Heart right ventricle (tissue), 16 donors: ENCODE data around the gene TMEFF1. TPM values are rescaled to one million over a fixed set of nuclear protein-coding genes. Genes with fewer than 3 reads are reported as not detected.

Experiments used
- ATAC-seq, 8 donors: fragments of 200-7000 bp; cut with Tn5 transposase; one replicate each; pipeline ENCODE4 v1.9.1; 2020; ENCODE audit warnings: mild to moderate bottlenecking in 8 of 8, moderate library complexity in 8 of 8, moderate number of reproducible peaks in 1 of 8
- DNase-seq, 2 donors: peaks; one replicate each; pipeline ENCODE4 v3.0.0-alpha.2; 2020
- H3K27ac ChIP-seq, 10 donors: fragments of 200-600 bp; sonication (generic) in 2 of 10; one replicate each; pipeline versions ENCODE4 v1.5.0 to v1.8.0; 2020 to 2022; ENCODE audit warnings: mild to moderate bottlenecking in 3 of 10
- H3K27me3 ChIP-seq, 7 donors: fragments of 200-600 bp; one replicate each; pipeline ENCODE4 v1.8.0; 2021 to 2022; ENCODE audit warnings: mild to moderate bottlenecking in 2 of 7
- H3K36me3 ChIP-seq, 9 donors: fragments of 200-600 bp; sonication (generic) in 1 of 9; one replicate each; pipeline versions ENCODE4 v1.5.0 to v1.8.0; 2020 to 2022; ENCODE audit warnings: mild to moderate bottlenecking in 2 of 9
- H3K4me1 ChIP-seq, 9 donors: fragments of 200-600 bp; sonication (generic) in 1 of 9; one replicate each; pipeline versions ENCODE4 v1.5.0 to v1.8.0; 2020 to 2022; ENCODE audit warnings: mild to moderate bottlenecking in 4 of 9
- H3K4me3 ChIP-seq, 10 donors: fragments of 200-600 bp; sonication (generic) in 2 of 10; one replicate each; pipeline versions ENCODE4 v1.5.0 to v1.8.0; 2020 to 2022; ENCODE audit warnings: mild to moderate bottlenecking in 7 of 10, moderate library complexity in 2 of 10
- H3K9me3 ChIP-seq, 11 donors: fragments of 200-600 bp in 10 of 11; sonication (generic) in 2 of 11; one replicate each; pipeline versions ENCODE4 v1.5.0 to v1.8.0; 2013 to 2022; ENCODE audit warnings: mild to moderate bottlenecking in 2 of 11, control low read depth in 1 of 11, moderate library complexity in 1 of 11
- CTCF ChIP-seq, 9 donors: fragments of 200-600 bp; sonication (generic) in 2 of 9; IDR thresholded peaks; one replicate each; pipeline versions ENCODE4 v1.5.0 to v1.8.0; 2021 to 2022; ENCODE audit warnings: antibody characterized with exemption in 9 of 9, mild to moderate bottlenecking in 5 of 9, moderate library complexity in 1 of 9
- WGBS, 2 donors: extraction: QIAGEN DNeasy Blood & Tissue Kit; methylation state at CpG; one replicate each; pipeline ENCODE4 v1.1.7; 2013; ENCODE audit warnings: inconsistent platforms in 1 of 2; 5-methylcytosine and 5-hydroxymethylcytosine counted together
- intact Hi-C, 10 donors: fragments of 100-400 bp; cut with DNase I; formaldehyde crosslinking; loops; one replicate each; pipeline versions ENCODE4 v1.11.1 to v1.14.2; 2022
- polyA plus RNA-seq, 2 donors: library from polyadenylated mRNA; stranded (reverse); fragments of 200-250 nt; gene quantifications; one replicate each; pipeline ENCODE4 v1.2.3, GENCODE V29; 2013
- total RNA-seq, 10 donors: library from RNA; stranded (reverse); fragmentation: NEBNext Ultra II Directional in 3 of 10; extraction: Animal tissue kit (Norgen Biotek cat#: 25700) in 3 of 10; gene quantifications; one replicate each; pipeline versions ENCODE4 v1.2.1 to v1.2.4, GENCODE V29; 2021 to 2023
- donor health status: Arrhythmogenic right ventricular cardiomyopathy.
- donor health status: ischemic (EF 13 %, LVEDD 7.1; RV severe dilation, severe dysfunction).
- donor health status: healthy with polysubstance abuse.
- donor health status: DM: no; HTN: yes; CAD: no.
- donor health status: DM: no; HTN: no; CAD: no.
- donor health status: ischemic (EF 25% LVEDD 6.9; RV normal size, moderate dysfunction).
- donor health status: ischemic (EF 25% LVEDD 5.7; RV mildly dilated, moderate dysfunction).
- donor health status: healthy.
- donor health status: DM: yes; HTN: yes; CAD: no.
- donor health status: Ischemic cardiomyopathy.
- donor health status: ischemic (EF 35%, LVEDD 5.7; RV mildly dilated, moderate dysfunction).
- donor health status: nonischemic (EF 11% LVEDD 7.7; RV severe dilation, severe dysfunction).
- donor health status: DM: yes; HTN: yes; CAD: no.
- donor health status: PGD.
- donor health status: ischemic (EF 29% LVEDD 5.4; RV normal size, mild dysfunction).
- donor health status: nonischemic (EF 23%, LVEDD 6.1; RV moderate dilation, normal function).

Gene TMEFF1
- total and polyA plus RNA-seq, 12 donors: 0.03 to 0.60 (median 0.18) TPM; not detected in 7

- TF ChIP-seq CTCF (IDR thresholded peaks at IDR 0.05): no peak
These were observed 125.7 kb downstream of the TMEFF1 start for GRCh38 chr9:100598641-100599145.

DNA sequence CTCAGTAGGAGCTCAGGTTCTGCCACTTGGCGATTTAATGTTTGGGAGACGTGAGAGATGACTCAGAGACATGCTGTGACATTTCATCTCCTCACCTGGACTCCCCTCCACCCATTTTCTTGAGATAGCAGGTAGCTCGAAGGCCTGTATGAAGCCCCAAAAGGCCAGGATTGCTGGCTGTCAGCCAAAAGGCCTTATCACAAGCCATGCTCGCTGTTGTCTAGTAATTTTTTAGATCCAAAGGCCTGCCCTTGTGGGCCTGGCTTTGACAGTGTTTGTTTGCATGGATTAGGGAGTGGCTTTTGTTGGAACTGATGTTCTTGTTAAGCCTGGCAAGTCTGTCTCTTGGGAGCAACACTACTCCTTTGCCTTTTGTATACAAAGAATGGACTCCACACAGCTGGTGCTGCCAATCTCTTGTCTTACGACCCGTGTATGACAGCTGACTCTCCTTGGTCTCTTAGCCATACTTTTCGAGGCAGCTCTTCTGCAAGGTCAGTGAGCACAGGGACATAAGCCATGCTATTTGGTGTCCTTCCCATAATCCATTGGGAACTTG lies 127.7 kb downstream of the TMEFF1 start:
- Histone ChIP-seq H3K4me3 (no peak overlapping the region), H3K27ac (no peak overlapping the region), H3K4me1 (peaks cover 0 to 14% (median 11%) of the 10 kb centered on the region in 9 donors), H3K9me3 (no peaks in the 10 kb centered on the region), H3K36me3 (no peaks in the 10 kb centered on the region), H3K27me3 (peaks cover 0 to 3% (median 0%) of the 10 kb centered on the region in 7 donors)
- 80 to 82% methylated on average over 7 of the region's 7 CpGs for WGBS, 2 donors
- DNase-seq (no peak), ATAC-seq (no peak)
- intact Hi-C loops: loop anchor here in 6 of 10 donors (5.0 to 10.0 kb wide), 4 partner anchors 517 to 712 kb away; no protein-coding TSS in a partner anchor
- TF ChIP-seq CTCF (IDR thresholded peaks at IDR 0.05): no peak

More at GRCh38 chr9:100598641-100599145, 125.7 kb downstream of the TMEFF1 start:
- Histone ChIP-seq H3K27me3 (peaks cover 0 to 3% (median 0%) of the 10 kb centered on the region in 7 donors), H3K4me3 (peak overlapping the region; percentile 31 to 63 (median 54)), H3K36me3 (no peaks in the 10 kb centered on the region), H3K9me3 (no peaks in the 10 kb centered on the region), H3K4me1 (peaks cover 0 to 20% (median 16%) of the 10 kb centered on the region in 9 donors), H3K27ac (peak overlapping the region in 2 of 10 donors; percentile 7 to 15)
- peak; percentile 75 to 86 for DNase-seq
- peak; percentile 77 to 89 (median 86) for ATAC-seq
- 1 to 2% methylated on average over 41 of the region's 41 CpGs for WGBS, 2 donors
- intact Hi-C loops: loop anchor here (5.0 to 10.0 kb wide), 19 partner anchors 91 to 1424 kb away; partner anchors contain the start of genes MSANTD3 (in 2 of the 10) and TEX10 (in 2 of the 10)

DNA sequence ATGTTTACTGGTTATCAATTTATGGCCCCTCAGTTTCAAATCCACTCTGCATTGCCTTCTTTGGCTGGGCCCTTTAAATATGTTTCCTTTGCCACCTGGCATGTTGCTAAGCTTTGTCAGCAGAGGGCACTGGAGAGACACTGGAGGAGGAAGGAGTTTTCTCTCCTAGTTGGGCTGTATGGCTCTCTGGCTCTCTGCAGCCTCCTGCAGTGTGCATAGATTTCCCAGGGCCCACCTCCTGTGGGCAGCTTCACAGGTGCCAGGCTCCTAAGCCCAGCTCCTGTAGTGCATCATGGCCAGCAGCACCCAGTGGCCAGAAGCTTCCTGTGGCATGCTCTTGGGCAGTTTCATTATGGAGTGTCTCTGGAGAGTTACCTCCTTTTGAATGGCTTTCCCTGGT lies 128.3 kb downstream of the TMEFF1 start:
- Histone ChIP-seq H3K27me3 (no peaks in the 10 kb centered on the region), H3K4me3 (no peak overlapping the region), H3K9me3 (no peaks in the 10 kb centered on the region), H3K27ac (no peak overlapping the region), H3K36me3 (no peaks in the 10 kb centered on the region), H3K4me1 (peaks cover 0 to 14% (median 11%) of the 10 kb centered on the region in 9 donors)
- peak in 4 of 8 donors; percentile 27 to 59 (median 43) for ATAC-seq
- peak in 7 of 9 donors; percentile 42 to 63 (median 54) for TF ChIP-seq CTCF (IDR thresholded peaks at IDR 0.05)
- peak in 1 of 2 donors; percentile 25 for DNase-seq
- intact Hi-C loops: loop anchor here in 6 of 10 donors (5.0 to 10.0 kb wide), 4 partner anchors 516 to 711 kb away; no protein-coding TSS in a partner anchor

GRCh38 chr9:100602342-100602801 lies 129.4 kb downstream of the TMEFF1 start:
- DNase-seq (no peak), ATAC-seq (peak in 2 of 8 donors; percentile 26 to 43)
- no peak overlapping the region for H3K27ac ChIP-seq
- intact Hi-C loops: loop anchor here in 7 of 10 donors (2.0 to 10.0 kb wide), 5 partner anchors 515 to 710 kb away; no protein-coding TSS in a partner anchor
- peaks cover 0 to 14% (median 11%) of the 10 kb centered on the region in 9 donors for H3K4me1 ChIP-seq
- H3K36me3 ChIP-seq: no peaks in the 10 kb centered on the region
- no peak overlapping the region for H3K4me3 ChIP-seq
- no peaks in the 10 kb centered on the region for H3K9me3 ChIP-seq
- TF ChIP-seq CTCF (IDR thresholded peaks at IDR 0.05): peak; percentile 32 to 72 (median 64)
- H3K27me3 ChIP-seq: no peaks in the 10 kb centered on the region
- 21 to 33% methylated on average over 2 of the region's 2 CpGs for WGBS, 2 donors
